ENCODE measurements around the gene EIF1AY. TPM values are rescaled to one million over a fixed set of nuclear protein-coding genes. Genes with fewer than 3 reads are reported as not detected.

EIF1AY gene
- polyA plus RNA-seq, 12 donors, result 0.24 to 130 (median 89.6) TPM; not detected in 3

Other genes starting within 250 kb of the EIF1AY start
- gene RPS4Y2, start 180.3 kb downstream of the EIF1AY start, polyA plus RNA-seq (ENCODE audit: insufficient read length in 12 of 12), result under 1 TPM in 2 of 12 donors, not detected in 10; 0.22 to 0.29 TPM